Measurements from ENCODE around the gene TTC39B. TPM values are rescaled to one million over a fixed set of nuclear protein-coding genes. Genes with fewer than 3 reads are reported as not detected.

The TTC39B gene
- total RNA-seq, 1 donor from 2014 or later: 30.6 TPM

DNA sequence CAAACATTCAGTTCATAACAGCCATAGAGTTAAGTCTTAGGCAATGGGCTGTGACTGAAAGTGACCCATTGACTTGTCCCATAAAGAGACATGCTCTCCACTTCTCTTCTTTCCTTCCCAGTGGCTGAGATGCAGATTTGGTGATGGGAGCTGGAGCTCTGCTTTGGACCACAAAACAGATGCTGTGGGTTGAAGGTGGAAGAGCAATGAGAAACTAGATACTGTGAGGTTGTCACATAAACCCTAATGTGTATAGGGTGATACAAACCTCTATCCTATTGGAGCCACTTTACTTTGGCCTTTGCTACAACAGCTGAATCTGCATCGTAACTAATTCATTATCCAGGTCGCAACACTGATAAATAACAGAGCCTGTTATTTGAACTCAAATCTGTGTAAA lies 192.0 kb downstream of the TTC39B start:
- Mint-ChIP-seq H3K9me3 (ENCODE audit: low read depth) (no peaks in the 10 kb centered on the region), H3K4me1 (ENCODE audit: low read depth) (peaks cover 5% of the 10 kb centered on the region), H3K27me3 (ENCODE audit: low read depth) (peaks cover 17% of the 10 kb centered on the region), H3K4me3 (ENCODE audit: unreplicated experiment) (no peak overlapping the region), H3K36me3 (ENCODE audit: low read depth) (no peaks in the 10 kb centered on the region), H3K27ac (ENCODE audit: unreplicated experiment) (no peak overlapping the region)
- no peak for DNase-seq (ENCODE audit: low spot score)
- no peak for TF ChIP-seq CTCF (IDR thresholded peaks at IDR 0.05)

Other genes starting within 250 kb of the TTC39B start
- gene SNAPC3, start 115.7 kb upstream of the TTC39B start, total RNA-seq: 38.1 to 43.3 TPM (median 38.3 TPM) in 3 replicates
- gene PSIP1, start 203.8 kb upstream of the TTC39B start, total RNA-seq: 40.3 to 54.0 TPM (median 44.6 TPM) in 3 replicates
- gene CCDC171, start 245.8 kb upstream of the TTC39B start, total RNA-seq: 2.6 to 6.3 TPM (median 3.2 TPM) in 3 replicates

Data from chondrocyte (in vitro differentiated cells).